Right lobe of liver (tissue), 6 donors: ENCODE results near the gene DYRK2. TPM values are rescaled to one million over a fixed set of nuclear protein-coding genes. Genes with fewer than 3 reads are reported as not detected.
A peak's percentile ranks its signal among the peaks of the same experiment; 100 is the strongest.

Source experiments
- ATAC-seq, 4 donors: fragments of 200-7000 bp; cut with Tn5 transposase; one replicate each; pipeline ENCODE4 v1.9.1; 2020; ENCODE audit warnings: mild to moderate bottlenecking in 4 of 4, moderate library complexity in 4 of 4
- DNase-seq, 3 donors: peaks; one replicate each; pipeline ENCODE4 v3.0.0-alpha.2; 2020
- H3K27ac ChIP-seq, 3 donors: fragments of 200-600 bp; one replicate each; pipeline ENCODE4 v1.8.0; 2022
- H3K27me3 ChIP-seq, 2 donors: fragments of 200-600 bp; one replicate each; pipeline ENCODE4 v1.8.0; 2022
- H3K36me3 ChIP-seq, 4 donors: fragments of 200-600 bp; sonication (generic) in 1 of 4; one replicate each; pipeline versions ENCODE4 v1.5.1 to v1.8.0; 2017 to 2022; ENCODE audit warnings: control low read depth in 1 of 4
- H3K4me1 ChIP-seq, 4 donors: fragments of 200-600 bp; sonication (generic) in 1 of 4; one replicate each; pipeline versions ENCODE4 v1.5.1 to v1.8.0; 2017 to 2022; ENCODE audit warnings: control low read depth in 1 of 4
- H3K4me3 ChIP-seq, 3 donors: fragments of 200-600 bp; one replicate each; pipeline ENCODE4 v1.8.0; 2022
- H3K9me3 ChIP-seq, 4 donors: fragments of 200-600 bp; sonication (generic) in 1 of 4; one replicate each; pipeline versions ENCODE4 v1.5.1 to v1.8.0; 2017 to 2022; ENCODE audit warnings: control low read depth in 1 of 4
- CTCF ChIP-seq, 4 donors: fragments of 200-600 bp in 3 of 4; fragments of 450-650 bp in 1 of 4; IDR thresholded peaks; one replicate each; pipeline versions ENCODE4 v1.5.1 to v1.8.0; 2016 to 2022; ENCODE audit warnings: antibody characterized with exemption in 4 of 4, mild to moderate bottlenecking in 2 of 4
- POLR2A ChIP-seq: fragments of 450-650 bp; IDR thresholded peaks from one replicate; pipeline ENCODE4 v1.6.1; 2017; ENCODE audit warnings: antibody characterized with exemption, mild to moderate bottlenecking
- WGBS: methylation state at CpG from one replicate; pipeline ENCODE4 v1.1.6; 2018; ENCODE audit warnings: low coverage, low lambda C conversion rate; ENCODE audit not compliant: insufficient coverage; ENCODE audit errors: missing lambda C conversion rate; 5-methylcytosine and 5-hydroxymethylcytosine counted together
- intact Hi-C, 2 donors: fragments of 100-400 bp; cut with DNase I; formaldehyde crosslinking; loops; one replicate each; pipeline versions ENCODE4 v1.11.2 to v1.14.1; 2022
- total RNA-seq, 6 experiments: library from RNA; depleted of rRNA in 2 of 6; stranded (reverse); fragments of >200 nt in 2 of 6; fragmentation: NEBNext Ultra II Directional in 3 of 6; extraction: Animal tissue kit (Norgen Biotek cat#: 25700) in 3 of 6; gene quantifications; one replicate each; pipeline versions ENCODE4 v1.1.0 to v1.2.4, GENCODE V29; 2016 to 2023
- donor health status: DM: no; HTN: yes; CAD: no.
- donor health status: DM: no; HTN: no; CAD: no.
- donor health status: DM: no; HTN: no; CAD: no.
- donor health status: DM: no; HTN: yes; CAD: no.
- donor health status: DM: no; HTN: yes; CAD: no.

The DYRK2 gene
- total RNA-seq, 6 experiments from 2014 or later = 6.5 to 12.5 (median 6.9) TPM

GRCh38 chr12:67645601-67646000, 2.9 kb upstream of the DYRK2 start:
- intact Hi-C loops = no loop called here
- TF ChIP-seq POLR2A (no peak), CTCF (IDR thresholded peaks at IDR 0.05) (no peak)
- H3K27ac ChIP-seq = no peak overlapping the region
- DNase-seq (no peak), ATAC-seq (no peak)
- no peaks in the 10 kb centered on the region for H3K27me3 ChIP-seq
- no peaks in the 10 kb centered on the region for H3K9me3 ChIP-seq
- no peak overlapping the region for H3K4me3 ChIP-seq
- peaks cover 0 to 7% (median 0%) of the 10 kb centered on the region in 4 donors for H3K4me1 ChIP-seq
- H3K36me3 ChIP-seq = no peaks in the 10 kb centered on the region

- no peak for DNase-seq
- Histone ChIP-seq H3K27me3 (no peaks in the 10 kb centered on the region), H3K36me3 (no peaks in the 10 kb centered on the region), H3K4me3 (no peak overlapping the region), H3K9me3 (no peaks in the 10 kb centered on the region), H3K4me1 (peaks cover 0 to 9% (median 0%) of the 10 kb centered on the region in 4 donors), H3K27ac (no peak overlapping the region)
- ATAC-seq = no peak
- TF ChIP-seq CTCF (IDR thresholded peaks at IDR 0.05) (no peak), POLR2A (no peak)
- intact Hi-C loops = no loop called here
- 94% methylated on average over 4 of the region's 4 CpGs for WGBS
These were observed 1.8 kb upstream of the DYRK2 start for GRCh38 chr12:67646775-67647174.

GRCh38 chr12:67647181-67647798, 1.3 kb upstream of the DYRK2 start:
- Histone ChIP-seq H3K9me3 (no peaks in the 10 kb centered on the region), H3K4me3 (peak overlapping the region; percentile 89 to 91 (median 89)), H3K4me1 (peaks cover 0 to 9% (median 0%) of the 10 kb centered on the region in 4 donors), H3K36me3 (no peaks in the 10 kb centered on the region), H3K27me3 (no peaks in the 10 kb centered on the region), H3K27ac (peak overlapping the region in 1 of 3 donors; percentile 49)
- TF ChIP-seq CTCF (IDR thresholded peaks at IDR 0.05) (no peak), POLR2A (no peak)
- 30% methylated on average over 15 of the region's 21 CpGs for WGBS
- intact Hi-C loops = no loop called here
- peak; percentile 40 to 54 (median 51) for DNase-seq
- peak; percentile 1 to 60 (median 24) for ATAC-seq

- peak overlapping the region; percentile 49 to 67 (median 58) for H3K27ac ChIP-seq
- TF ChIP-seq POLR2A (no peak), CTCF (IDR thresholded peaks at IDR 0.05) (peak; percentile 11 to 34 (median 21))
- WGBS = 2% methylated on average over 32 of the region's 41 CpGs
- H3K4me1 ChIP-seq = peaks cover 0 to 9% (median 0%) of the 10 kb centered on the region in 4 donors
- ATAC-seq (peak; percentile 71 to 85 (median 79)), DNase-seq (peak; percentile 75 to 81 (median 76))
- H3K27me3 ChIP-seq = no peaks in the 10 kb centered on the region
- intact Hi-C loops = no loop called here
- H3K9me3 ChIP-seq = no peaks in the 10 kb centered on the region
- H3K36me3 ChIP-seq = no peaks in the 10 kb centered on the region
- peak overlapping the region; percentile 89 to 91 (median 89) for H3K4me3 ChIP-seq
These were observed 585 bp upstream of the DYRK2 start for GRCh38 chr12:67647799-67648520.
